ENCODE results near the gene PTMS. TPM values are rescaled to one million over a fixed set of nuclear protein-coding genes. Genes with fewer than 3 reads are reported as not detected.
A peak's percentile ranks its signal among the peaks of the same experiment; 100 is the strongest.
"Not testable (repeated sequence)": the region's sequence is repeated elsewhere in the genome, so short reads cannot be mapped to it uniquely, and the experiment has no call there.

PTMS gene
- total RNA-seq, 1 experiment from 2014 or later, result 62.9 TPM

- Mint-ChIP-seq H3K36me3 (ENCODE audit: insufficient read depth, unreplicated experiment) (peaks cover 18% of the 10 kb centered on the region), H3K27ac (ENCODE audit: unreplicated experiment) (no peak overlapping the region), H3K9me3 (ENCODE audit: low read depth, unreplicated experiment) (no peaks in the 10 kb centered on the region), H3K4me1 (ENCODE audit: low read depth, unreplicated experiment) (no peaks in the 10 kb centered on the region), H3K4me3 (ENCODE audit: low read depth, unreplicated experiment) (no peak overlapping the region), H3K27me3 (ENCODE audit: unreplicated experiment) (no peaks in the 10 kb centered on the region)
- intact Hi-C loops (cut with micrococcal nuclease; ENCODE audit: unreplicated experiment), result no loop called here
- no peak for DNase-seq
- CTCF ChIA-PET, result interaction anchor here (0.9 kb wide), 1 partner anchor 57 kb away, joined by 6 read pairs; no protein-coding TSS in a partner anchor
- TF ChIP-seq CTCF (IDR thresholded peaks at IDR 0.05; ENCODE audit: unreplicated experiment), result no peak
- no TSS peak for BruUV-seq (replicated peaks)
Measured at GRCh38 chr12:6730169-6730568, 36.0 kb upstream of the PTMS start.

GRCh38 chr12:6734506-6735387 is 31.4 kb upstream of the PTMS start:
- CTCF ChIA-PET, result no interaction called here
- TF ChIP-seq CTCF (IDR thresholded peaks at IDR 0.05; ENCODE audit: unreplicated experiment), result no peak
- intact Hi-C loops (cut with micrococcal nuclease; ENCODE audit: unreplicated experiment), result loop anchor here (1.0 kb wide), 2 partner anchors 45 to 91 kb away; no protein-coding TSS in a partner anchor
- DNase-seq, result no peak
- no TSS peak for BruUV-seq (replicated peaks)
- no peak overlapping the region for H3K27ac Mint-ChIP-seq (ENCODE audit: unreplicated experiment)
- H3K4me1 Mint-ChIP-seq (ENCODE audit: low read depth, unreplicated experiment), result peaks cover 8% of the 10 kb centered on the region
- H3K36me3 Mint-ChIP-seq (ENCODE audit: insufficient read depth, unreplicated experiment), result peaks cover 7% of the 10 kb centered on the region
- no peaks in the 10 kb centered on the region for H3K27me3 Mint-ChIP-seq (ENCODE audit: unreplicated experiment)
- H3K4me3 Mint-ChIP-seq (ENCODE audit: low read depth, unreplicated experiment), result no peak overlapping the region
- H3K9me3 Mint-ChIP-seq (ENCODE audit: low read depth, unreplicated experiment), result no peaks in the 10 kb centered on the region

GRCh38 chr12:6735448-6736191 is 30.5 kb upstream of the PTMS start:
- intact Hi-C loops (cut with micrococcal nuclease; ENCODE audit: unreplicated experiment), result loop anchor here (1.0 kb wide), 2 partner anchors 44 to 90 kb away; no protein-coding TSS in a partner anchor
- peak; percentile 58 for DNase-seq
- BruUV-seq (replicated peaks), result no TSS peak
- Mint-ChIP-seq H3K4me3 (ENCODE audit: low read depth, unreplicated experiment) (no peak overlapping the region), H3K4me1 (ENCODE audit: low read depth, unreplicated experiment) (peaks cover 8% of the 10 kb centered on the region), H3K9me3 (ENCODE audit: low read depth, unreplicated experiment) (no peaks in the 10 kb centered on the region), H3K36me3 (ENCODE audit: insufficient read depth, unreplicated experiment) (no peaks in the 10 kb centered on the region), H3K27ac (ENCODE audit: unreplicated experiment) (no peak overlapping the region), H3K27me3 (ENCODE audit: unreplicated experiment) (no peaks in the 10 kb centered on the region)
- no peak for TF ChIP-seq CTCF (IDR thresholded peaks at IDR 0.05; ENCODE audit: unreplicated experiment)
- CTCF ChIA-PET, result no interaction called here

- H3K27ac Mint-ChIP-seq (ENCODE audit: unreplicated experiment), result no peak overlapping the region
- no peaks in the 10 kb centered on the region for H3K27me3 Mint-ChIP-seq (ENCODE audit: unreplicated experiment)
Measured at GRCh38 chr12:6736754-6737153, 29.4 kb upstream of the PTMS start.

GRCh38 chr12:6742080-6742479 is 24.1 kb upstream of the PTMS start:
- intact Hi-C loops (cut with micrococcal nuclease; ENCODE audit: unreplicated experiment); H3K36me3 Mint-ChIP-seq (ENCODE audit: insufficient read depth, unreplicated experiment); H3K27me3 Mint-ChIP-seq (ENCODE audit: unreplicated experiment); H3K4me3 Mint-ChIP-seq (ENCODE audit: low read depth, unreplicated experiment); CTCF ChIA-PET; H3K27ac Mint-ChIP-seq (ENCODE audit: unreplicated experiment); H3K4me1 Mint-ChIP-seq (ENCODE audit: low read depth, unreplicated experiment); BruUV-seq (replicated peaks); DNase-seq; H3K9me3 Mint-ChIP-seq (ENCODE audit: low read depth, unreplicated experiment): not testable (repeated sequence)

More at GRCh38 chr12:6736754-6737153, 29.4 kb upstream of the PTMS start:
- Mint-ChIP-seq H3K4me3 (ENCODE audit: low read depth, unreplicated experiment) (no peak overlapping the region), H3K36me3 (ENCODE audit: insufficient read depth, unreplicated experiment) (no peaks in the 10 kb centered on the region), H3K4me1 (ENCODE audit: low read depth, unreplicated experiment) (peaks cover 8% of the 10 kb centered on the region), H3K9me3 (ENCODE audit: low read depth, unreplicated experiment) (no peaks in the 10 kb centered on the region)
- DNase-seq, result no peak
- no TSS peak for BruUV-seq (replicated peaks)
- intact Hi-C loops (cut with micrococcal nuclease; ENCODE audit: unreplicated experiment), result no loop called here
- no peak for TF ChIP-seq CTCF (IDR thresholded peaks at IDR 0.05; ENCODE audit: unreplicated experiment)
- CTCF ChIA-PET, result no interaction called here

Measured in Calu3 (cell line).